NCI-H1694 (cell line): ENCODE results near the gene AEN.

Experiments used
- DNase-seq: peaks from one replicate; lab custom pipeline; 2025; lab: John Stamatoyannopoulos, UW

The AEN gene, protein sequence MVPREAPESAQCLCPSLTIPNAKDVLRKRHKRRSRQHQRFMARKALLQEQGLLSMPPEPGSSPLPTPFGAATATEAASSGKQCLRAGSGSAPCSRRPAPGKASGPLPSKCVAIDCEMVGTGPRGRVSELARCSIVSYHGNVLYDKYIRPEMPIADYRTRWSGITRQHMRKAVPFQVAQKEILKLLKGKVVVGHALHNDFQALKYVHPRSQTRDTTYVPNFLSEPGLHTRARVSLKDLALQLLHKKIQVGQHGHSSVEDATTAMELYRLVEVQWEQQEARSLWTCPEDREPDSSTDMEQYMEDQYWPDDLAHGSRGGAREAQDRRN

DNA sequence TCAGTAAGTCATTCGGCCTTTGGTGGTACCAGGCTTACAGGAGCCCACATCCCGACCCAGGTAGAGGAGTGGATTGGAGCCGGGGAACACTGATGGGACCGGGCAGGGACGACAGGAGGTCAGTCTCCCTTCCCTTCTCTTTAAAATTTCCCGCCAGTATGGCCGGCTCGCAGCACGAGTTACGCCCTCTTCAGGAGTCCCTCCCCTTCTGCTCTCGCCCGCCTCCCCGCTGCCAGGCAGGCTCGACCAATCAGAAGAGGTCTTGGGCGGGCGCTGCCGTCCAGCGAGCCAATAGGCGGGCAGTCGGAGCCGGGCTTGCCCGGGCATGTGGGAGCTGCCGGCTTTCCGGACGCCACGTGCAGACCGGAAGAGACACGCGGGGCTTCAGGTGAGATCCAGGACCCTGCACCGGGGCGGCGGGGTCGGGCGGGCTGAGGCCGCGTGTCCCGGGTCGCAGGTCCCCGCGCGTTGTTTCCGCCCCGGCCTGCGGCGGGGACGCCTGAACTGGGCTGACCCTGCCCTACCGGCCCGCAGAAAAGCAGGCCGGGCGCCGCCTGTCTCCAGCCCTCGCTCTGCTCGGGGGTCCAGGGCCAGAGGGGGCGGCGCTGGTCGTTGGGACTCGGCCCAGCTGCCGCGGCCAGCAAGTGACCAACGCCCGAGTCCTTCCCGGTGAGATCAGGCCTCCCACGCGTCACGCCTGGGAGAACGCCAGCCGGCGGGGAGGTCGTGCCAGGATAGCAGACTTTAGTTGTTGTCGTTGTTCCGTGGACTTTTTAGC, at the start of gene AEN:
Gene AEN (plus strand): TSS at position 346 of the 778 bp plus-strand sequence. CDS start 4,870 bp downstream, outside the sequence.
- peak; percentile 81 for DNase-seq

DNA sequence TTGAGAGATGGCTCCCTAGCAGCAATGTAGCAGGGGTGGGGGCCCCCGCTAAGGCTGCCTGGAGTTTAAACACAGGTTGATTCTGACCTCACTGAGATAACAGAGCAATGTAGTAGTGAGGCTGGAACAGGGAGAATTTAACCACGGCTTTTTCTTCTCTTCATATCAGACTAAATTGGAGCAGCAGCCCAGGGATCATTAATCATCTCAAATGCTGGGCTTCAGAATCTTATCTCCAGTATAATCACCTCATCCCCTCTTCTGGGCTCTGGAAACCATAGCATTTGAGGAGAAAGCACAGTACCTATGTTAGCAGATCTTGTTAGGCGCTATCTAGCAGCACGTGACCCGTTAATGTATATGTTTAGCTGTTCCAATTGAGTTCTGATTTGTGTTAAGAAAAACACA, 49.3 kb upstream of the AEN start:
- no peak for DNase-seq

DNA sequence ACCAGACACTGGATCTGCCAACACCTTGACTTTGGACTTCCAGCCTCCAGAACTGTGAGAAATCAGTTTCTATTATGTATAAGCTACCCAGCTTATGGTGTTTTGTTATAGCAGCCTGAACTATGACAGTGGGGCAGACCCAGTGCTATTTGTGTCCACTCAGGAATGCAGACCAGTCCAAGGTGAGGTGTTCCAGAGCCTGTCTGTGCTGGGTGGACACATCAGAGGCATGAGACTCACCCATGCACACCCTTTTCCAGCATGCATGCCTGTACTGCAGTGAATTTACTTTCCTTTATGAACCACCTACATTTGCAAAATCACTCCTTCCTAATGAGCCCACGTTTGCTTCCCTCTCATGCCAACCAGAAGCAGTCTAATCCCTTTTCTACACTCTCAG, 47.1 kb upstream of the AEN start:
- DNase-seq: no peak

DNA sequence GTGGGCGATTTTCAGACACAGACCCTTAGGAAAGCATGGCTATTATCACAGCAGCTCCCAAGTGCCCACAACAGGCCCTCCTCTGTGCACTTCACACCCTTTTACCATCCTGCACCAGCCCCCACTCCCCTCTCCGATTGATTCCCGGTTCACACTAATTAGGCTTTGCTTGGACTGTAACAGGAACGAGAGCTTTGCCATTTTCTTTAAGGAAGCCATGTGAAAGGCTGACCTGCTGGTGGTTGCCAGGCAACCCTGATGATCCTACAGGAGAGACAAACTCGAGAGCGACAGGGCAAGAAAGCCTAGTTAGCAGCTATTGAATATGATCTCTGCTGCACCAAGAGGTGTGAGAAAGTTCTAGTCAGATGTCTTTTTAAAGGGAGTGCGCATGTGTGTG, 46.5 kb upstream of the AEN start:
- no peak for DNase-seq

DNA sequence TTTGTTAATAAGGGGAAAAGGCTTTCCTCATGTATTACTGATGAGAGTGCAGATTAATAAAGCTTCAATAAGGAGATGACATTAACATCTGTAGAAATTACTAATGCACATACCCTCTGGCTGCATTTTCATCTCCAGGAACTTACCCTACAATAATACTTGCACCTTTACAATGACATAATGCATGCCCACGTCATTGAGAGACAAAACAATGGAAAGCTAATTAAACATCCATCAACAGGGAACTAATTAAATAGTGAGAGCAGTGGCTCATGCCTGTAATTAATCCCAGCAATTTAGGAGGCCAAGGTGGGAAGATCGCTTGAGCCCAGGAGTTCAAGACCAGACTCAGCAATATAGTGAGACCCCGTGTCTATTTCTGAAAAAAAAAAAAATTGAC, 41.8 kb upstream of the AEN start:
- DNase-seq: no peak

DNA sequence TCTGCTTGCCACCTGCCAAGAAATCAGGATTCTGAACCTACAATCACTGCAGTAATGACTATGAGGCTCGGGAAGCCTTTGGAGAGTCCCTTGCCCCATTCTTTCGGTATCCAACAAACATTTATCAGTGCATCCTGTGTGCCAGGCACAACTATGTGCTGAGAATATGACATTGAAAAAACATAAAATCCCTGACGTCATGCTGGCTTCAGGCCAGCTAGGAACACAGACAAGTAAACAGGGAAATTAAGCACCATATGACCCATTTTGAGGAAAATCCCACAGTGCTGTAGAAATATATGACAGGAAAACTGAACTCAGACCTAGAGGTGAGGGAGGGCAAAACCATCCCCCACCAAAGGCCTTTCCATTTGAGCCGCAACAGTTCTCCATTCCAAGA, 40.6 kb upstream of the AEN start:
- peak; percentile 40 for DNase-seq

DNA sequence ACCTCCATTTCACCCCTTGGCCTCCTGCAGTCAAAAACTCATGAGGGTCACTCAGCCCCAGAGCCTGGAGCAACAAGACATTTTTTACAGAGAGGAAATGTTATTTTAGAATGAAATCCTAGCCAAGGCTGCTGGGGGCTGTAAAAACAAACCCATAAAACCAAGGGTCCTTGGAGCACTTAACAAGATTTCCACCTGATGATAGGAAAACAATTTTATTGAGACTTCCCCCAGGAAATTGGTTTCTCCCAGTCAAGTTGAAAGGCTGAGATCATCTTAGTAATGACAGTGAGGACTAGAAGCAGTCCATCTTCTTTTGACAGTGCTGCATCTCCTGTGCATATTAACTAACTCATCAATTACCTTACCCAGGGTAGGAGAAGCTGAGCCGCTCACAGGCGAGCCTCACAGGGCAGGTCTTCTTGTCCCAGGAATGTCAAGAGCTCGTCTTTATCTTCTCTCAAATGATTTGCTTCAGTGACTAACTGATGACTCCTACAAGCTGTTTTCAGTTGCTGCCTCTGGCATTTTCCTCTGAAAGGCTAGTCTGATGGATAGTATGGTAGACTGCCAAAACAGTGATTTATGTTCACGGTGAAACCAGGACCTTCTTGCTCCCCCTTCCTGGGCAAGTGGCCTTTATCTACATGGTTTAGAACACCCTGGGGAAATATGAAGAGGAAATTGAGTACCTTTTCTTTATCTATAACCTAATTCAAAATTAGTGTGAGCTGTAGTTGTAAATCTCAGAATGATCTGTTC, 34.6 kb upstream of the AEN start:
- no peak for DNase-seq

DNA sequence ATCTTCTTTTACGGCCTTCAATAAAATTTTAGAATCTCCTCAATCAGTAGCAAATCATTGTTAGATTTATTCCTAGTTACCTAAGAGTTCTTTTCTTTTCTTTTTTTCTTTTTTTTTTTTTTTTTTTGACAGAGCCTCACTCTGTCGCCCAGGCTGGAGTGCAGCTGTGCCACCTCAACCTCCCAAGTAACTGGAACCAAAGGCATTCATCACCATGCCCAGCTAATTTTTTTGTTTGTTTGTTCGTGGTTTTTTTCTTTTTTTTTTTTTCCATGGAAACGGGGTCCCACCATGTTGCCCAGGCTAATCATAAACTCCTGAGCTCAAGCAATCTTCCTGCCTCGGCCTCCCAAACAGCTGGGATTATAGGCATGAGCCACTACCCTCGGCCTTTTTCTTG, 30.4 kb upstream of the AEN start:
- DNase-seq: no peak

DNA sequence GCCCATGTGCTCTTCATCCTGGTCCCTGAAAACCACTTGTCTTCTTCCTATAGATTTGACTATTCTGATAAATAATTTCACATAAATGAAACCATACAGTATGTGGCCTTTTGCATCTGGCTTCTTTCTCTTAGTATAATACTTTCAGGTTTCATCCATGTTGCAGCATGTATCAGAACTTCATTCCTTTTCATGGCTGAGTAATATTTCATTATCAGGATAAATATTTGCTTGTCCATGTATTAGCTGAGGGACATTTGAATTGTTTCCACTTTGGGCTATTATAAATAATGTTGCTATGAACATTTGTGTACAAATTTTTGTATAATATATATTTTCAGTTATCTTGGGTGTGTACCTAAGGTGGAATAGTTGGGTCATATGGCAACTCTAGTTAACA, 29.8 kb upstream of the AEN start:
- no peak for DNase-seq

DNA sequence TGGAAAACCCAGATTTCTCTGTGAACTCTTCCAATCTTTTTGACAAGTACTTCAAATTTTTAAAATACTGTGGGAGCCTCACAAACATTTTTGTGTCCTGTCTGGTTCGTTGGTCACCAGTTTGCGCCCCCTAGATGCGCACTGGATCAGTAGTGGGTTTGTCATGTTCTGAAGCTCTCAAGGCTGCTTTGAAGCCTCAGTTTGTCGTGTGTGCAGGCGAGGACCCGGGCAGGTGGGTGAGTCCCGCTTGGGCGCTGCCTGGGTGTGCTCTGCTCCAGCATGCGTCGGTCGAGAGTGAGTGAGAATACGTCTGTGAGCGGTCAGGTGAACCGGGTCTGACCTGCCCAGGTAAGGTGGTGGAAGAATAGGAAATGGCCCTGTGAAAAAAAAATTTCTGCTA, 17.3 kb upstream of the AEN start:
- no peak for DNase-seq

DNA sequence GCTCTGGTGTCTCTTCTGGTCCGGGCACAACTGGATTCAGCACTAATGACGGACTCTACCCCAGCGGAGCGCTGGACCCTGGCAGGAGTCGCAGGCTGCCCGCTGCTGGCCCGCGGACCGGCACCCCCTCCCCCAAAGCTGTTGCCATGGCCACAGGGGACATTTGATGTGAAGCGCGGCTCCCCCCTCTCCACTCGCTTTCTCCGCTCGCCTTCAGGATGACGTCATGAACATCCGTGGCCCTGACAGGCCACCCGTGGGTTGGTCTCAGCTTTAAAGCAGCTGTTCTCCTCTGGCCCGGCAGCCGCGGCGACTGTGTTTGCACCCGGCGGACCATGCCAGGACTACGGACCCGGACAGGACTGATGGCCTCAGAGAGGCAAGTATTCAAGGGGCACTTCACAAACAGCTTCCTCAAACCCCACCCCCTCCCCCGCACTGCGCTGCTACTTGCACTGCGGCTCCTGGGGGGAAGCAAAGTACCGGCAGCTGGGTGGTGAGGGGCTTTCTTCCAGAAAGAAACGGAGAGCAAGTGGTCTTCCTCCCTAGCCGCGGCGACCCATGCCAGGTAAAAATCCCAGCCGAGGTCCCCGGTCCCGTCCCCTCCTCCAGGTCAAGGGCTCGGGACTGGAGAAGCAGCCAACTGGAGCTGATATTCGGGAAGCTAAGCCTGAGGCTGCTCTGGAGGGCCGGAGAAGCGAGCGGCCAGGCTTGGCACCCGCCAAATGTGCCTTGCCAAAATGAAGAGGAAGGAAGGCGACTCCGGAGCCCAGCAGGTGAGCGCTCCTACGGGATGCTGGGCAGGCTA, 16.6 kb upstream of the AEN start:
- no peak for DNase-seq

DNA sequence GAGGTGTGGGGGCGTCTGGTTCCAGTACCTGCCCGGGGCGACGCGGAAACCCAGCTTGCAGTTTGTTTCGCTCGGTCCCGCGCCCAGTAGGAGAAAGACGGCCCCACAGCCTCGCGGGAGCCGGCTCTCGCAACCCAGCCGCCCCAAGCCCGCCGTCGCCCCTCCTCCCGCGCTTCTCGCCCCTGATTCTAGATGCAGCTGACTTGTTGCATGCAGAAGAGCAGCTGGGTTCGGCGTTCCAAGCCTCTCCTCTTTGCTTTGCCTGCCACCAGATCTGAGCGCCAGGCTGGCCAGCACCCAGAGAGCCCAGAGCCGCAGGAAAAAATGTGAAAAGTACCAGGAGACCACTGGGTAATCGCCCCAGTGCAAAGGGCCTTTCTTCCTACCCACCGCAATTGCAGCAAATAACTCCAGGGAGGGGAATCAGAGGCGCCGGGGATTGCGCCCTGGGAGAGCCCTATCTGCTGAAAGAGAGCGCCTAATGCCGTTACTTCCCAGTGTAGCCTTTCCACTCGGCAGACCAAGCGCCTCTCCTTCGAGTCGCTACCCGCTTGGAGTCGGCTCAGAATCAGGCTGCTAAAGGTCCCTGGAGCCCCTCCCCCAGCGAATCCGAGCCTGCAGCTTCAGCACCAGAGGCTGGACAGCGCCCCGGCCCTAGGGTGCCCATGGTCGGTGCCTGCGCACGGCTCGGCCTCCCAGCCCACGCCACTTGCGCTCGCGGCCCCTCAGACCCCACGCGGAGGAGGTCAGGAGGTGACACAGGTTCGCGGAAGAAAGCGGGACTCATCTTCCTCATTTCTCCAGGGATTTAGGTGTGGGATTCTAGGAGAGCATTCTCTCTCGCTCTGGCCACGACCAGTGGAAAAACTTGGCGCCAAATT, 15.7 kb upstream of the AEN start:
- DNase-seq: no peak

DNA sequence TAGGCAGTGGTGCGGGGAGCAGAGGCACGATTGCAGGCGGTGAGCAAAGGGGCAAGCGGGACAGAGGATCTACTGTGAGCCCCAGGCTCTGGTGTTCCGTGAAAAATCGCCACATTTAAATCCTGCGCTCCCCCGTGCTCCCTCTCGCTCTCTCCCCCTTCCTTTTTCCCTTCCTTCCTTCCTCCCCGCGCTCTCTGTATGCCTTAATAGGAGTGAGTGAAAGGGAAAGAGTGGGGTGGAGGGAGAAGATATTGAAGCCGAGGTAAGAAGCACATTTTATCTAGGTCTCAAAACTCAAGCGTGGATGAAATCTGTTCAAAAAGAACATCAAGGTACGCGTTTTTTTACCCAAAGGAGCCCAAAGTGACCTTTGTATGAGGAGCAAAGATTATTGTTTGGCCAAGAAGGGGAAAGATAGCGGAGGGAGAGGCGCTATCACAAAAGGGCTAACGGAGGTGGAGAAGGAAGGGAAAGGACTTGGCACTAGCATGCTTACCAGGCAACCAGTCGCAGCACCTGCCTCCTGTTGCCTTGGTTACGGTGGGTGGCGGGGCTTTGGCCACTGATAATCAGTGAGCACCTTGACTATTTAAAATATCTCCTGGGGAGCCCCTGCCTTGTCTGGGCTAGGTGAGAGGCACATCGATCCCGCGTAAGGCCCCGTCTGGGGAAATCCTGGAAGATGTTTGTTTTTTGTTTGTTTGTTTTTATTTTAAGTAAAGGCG, 14.9 kb upstream of the AEN start:
- no peak for DNase-seq

DNA sequence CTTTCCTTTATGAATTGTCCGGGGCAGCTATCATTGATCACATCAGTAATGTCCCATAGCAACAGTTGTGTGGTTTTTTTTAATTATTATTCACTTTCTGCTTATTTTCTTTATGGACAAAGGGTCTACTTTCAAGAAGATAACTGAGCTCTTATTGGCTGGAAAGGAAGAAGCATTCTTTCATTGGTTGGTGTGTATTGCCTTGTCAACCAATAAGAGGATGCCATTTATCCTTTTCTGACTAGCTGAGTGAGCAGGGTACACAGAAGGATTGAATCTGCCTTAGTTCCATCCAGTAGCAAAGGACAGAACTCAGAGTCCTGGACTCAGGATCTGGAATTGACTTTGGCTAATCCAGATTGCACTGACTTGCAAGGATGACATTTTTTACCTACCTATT, 13.2 kb upstream of the AEN start:
- DNase-seq: no peak

DNA sequence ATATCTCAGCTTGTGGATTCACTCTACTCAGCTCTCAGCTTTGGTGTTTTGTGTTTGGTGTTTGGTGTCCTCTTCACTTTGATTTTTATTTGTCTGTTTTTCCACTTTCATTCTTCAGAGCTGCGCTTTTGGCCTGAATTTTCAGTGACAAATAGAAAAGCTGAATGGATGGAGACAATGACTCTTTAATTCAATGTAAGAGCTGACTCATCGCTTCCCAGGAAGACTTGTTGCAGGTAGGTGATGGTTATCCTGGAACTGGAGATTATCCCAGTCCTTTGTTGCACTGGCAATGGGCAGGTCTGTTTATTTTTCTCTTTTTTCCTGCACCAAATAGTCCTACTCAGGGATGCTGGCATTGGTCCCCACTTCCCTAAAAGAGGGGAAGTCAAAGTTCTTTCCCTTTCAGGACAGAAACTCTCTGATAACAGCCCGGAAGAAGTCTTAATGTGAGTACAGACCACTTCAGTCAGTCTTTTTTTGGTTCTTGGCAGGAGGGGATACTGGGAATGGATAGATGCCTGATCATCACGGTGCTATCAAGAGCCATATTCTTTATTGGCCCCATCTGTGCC, 12.4 kb upstream of the AEN start:
- no peak for DNase-seq

DNA sequence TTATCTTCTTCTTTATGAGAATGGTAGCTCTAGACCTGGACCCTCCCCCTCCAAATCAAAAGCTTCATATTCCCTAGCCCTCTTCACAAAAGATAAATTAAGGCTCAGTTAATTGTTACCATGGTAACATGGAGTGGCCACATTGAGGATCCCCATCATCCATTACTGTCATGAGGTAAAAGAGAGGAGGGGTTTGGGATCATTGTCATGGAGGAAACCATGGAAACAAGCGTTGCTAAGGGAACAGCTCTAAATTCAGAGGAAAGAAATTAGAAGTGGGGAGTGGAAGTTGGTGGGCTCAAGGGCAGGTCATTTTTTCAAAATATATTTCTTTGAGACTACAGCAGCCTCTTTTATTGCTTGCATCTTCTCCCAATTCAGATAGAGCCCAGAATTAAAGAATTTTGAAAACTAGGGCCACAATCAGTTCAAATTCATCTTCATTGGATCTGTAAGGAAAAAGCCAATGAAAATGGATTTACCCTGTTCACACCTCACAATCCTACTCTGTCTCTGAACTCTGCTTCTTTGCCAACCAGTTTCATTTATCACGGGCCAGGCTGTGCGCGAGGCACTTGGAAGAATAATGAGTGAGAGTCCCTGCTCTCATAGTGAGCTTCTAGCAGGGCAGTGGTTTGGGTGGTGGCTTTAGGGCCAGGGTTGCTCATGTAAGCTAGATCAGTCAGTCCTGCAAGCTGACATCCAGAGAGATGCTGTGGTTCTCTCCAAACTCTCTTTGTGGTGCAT, 11.6 kb upstream of the AEN start:
- DNase-seq: no peak

DNA sequence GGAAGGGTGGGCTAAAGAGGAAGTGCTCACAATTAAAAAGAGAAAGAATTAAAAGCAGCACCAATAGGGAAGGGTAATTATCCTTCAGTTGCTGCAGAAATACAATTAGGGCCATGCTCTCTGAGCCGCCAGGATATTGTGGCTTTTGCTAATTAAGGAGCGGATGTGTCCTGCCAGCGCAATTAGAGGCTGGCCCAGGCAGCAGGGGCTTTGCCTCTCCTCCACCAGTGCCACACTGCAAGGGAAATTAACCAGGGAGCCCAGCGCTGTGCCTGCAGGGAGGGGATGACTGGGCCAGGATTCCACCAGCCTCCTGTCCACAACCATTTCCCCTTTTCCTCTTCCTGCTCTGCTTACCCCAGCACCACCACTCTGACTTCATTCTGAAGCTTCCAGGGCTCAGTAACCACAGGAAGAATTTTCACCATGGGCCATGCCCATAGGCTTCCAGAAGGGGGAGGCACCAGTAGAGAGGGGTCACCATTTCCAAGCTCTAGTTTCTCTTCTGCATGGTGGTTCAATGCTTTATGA, 10.4 kb upstream of the AEN start:
- DNase-seq: no peak

DNA sequence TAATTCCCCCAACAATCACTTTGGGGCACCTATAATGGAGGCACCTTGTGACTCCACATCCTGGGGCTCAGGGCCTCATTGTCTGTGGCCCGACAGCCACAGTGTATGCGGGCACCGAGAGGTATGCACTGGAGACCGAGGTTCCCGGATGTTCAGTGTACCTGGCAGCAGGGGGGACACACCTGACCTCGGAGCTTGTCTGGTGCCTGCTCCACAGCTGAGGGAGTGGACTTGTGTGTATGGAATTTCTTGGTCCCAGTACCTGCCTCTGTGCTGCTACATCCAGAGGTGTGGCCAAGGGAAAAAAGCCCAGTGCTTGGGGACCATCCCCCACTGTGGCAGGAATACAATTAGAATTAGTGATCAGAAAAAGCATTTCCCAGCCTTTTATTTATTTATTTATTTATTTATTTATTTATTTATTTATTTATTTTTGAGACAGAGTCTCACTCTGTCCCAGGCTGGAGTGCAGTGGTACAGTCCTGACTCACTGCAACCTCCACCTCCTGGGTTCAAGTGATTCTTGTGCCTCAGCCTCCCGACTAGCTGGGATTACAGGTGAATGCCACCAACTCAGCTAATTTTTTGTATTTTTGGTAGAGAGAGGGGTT, 8.8 kb upstream of the AEN start:
- no peak for DNase-seq
